Activated T-helper 2 cell treated with anti-CD3 and anti-CD28 coated beads, Interferon-gamma antibody, Interleukin-2, Interleukin-4, amounts not matched to agents 10 μg/mL and 5 μg/mL and 100 μg/mL, durations not matched to agents 14 hours and 24 hours and 36 hours (primary cell): ENCODE results near the gene HBS1L. TPM values are rescaled to one million over a fixed set of nuclear protein-coding genes. Genes with fewer than 3 reads are reported as not detected.
A peak's percentile ranks its signal among the peaks of the same experiment; 100 is the strongest.
"Not testable (repeated sequence)": the region's sequence is repeated elsewhere in the genome, so short reads cannot be mapped to it uniquely, and the experiment has no call there.

Source experiments
- DNase-seq: peaks from one replicate; pipeline ENCODE4 v3.0.0; 2021; ENCODE audit warnings: low spot score
- H3K27ac Mint-ChIP-seq: one replicate; pipeline ENCODE4 v1.8.0; 2021; ENCODE audit warnings: mixed read lengths
- H3K27me3 Mint-ChIP-seq: one replicate; pipeline ENCODE4 v1.8.0; 2021; ENCODE audit warnings: low read depth, mixed read lengths
- H3K36me3 Mint-ChIP-seq: one replicate; pipeline ENCODE4 v1.8.0; 2021; ENCODE audit warnings: low read depth, mixed read lengths
- H3K4me1 Mint-ChIP-seq: one replicate; pipeline ENCODE4 v1.8.0; 2021; ENCODE audit warnings: low read depth, mixed read lengths
- H3K4me3 Mint-ChIP-seq: one replicate; pipeline ENCODE4 v1.8.0; 2021; ENCODE audit warnings: low read depth, mild to moderate bottlenecking, moderate library complexity, mixed read lengths
- H3K9me3 Mint-ChIP-seq: one replicate; pipeline ENCODE4 v1.8.0; 2021; ENCODE audit warnings: mixed read lengths
- intact Hi-C: fragments of 100-400 bp; cut with micrococcal nuclease; formaldehyde crosslinking; loops from one replicate; pipeline ENCODE4 v1.15.1; 2023
- total RNA-seq: library from RNA; stranded (reverse); gene quantifications from 2 replicates; pipeline ENCODE4 v1.2.3, GENCODE V29; 2022

HBS1L gene
- total RNA-seq, 1 donor from 2014 or later: 99.2 TPM

GRCh38 chr6:135071541-135071940 is 16.9 kb upstream of the HBS1L start:
- Mint-ChIP-seq H3K36me3 (peaks cover 5% of the 10 kb centered on the region), H3K9me3 (peaks cover 5% of the 10 kb centered on the region), H3K4me1 (peaks cover 27% of the 10 kb centered on the region), H3K27ac (no peak overlapping the region), H3K27me3 (no peaks in the 10 kb centered on the region), H3K4me3 (no peak overlapping the region)
- DNase-seq: no peak
- intact Hi-C loops: no loop called here

DNA sequence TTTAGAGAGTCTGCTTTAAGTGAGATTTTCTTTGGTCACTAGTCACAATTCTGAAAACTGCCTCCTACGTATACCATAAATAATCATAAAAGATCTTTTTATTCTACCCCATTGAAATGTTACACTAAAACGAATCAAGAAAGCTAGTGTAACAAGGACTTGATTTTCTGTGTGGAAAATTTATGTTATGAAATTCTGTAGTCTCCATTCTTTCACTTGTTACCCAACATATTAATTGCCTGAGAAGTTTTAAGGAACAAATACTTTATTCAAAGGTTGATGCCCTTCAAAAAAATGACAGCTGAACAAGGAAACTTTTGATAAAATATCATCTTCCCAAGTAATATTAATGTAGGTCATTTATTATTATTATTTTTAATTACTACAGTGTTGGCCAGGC is 13.3 kb upstream of the HBS1L start:
- intact Hi-C loops: no loop called here
- Mint-ChIP-seq H3K9me3 (peaks cover 5% of the 10 kb centered on the region), H3K36me3 (peaks cover 3% of the 10 kb centered on the region), H3K4me3 (no peak overlapping the region), H3K27me3 (no peaks in the 10 kb centered on the region), H3K27ac (no peak overlapping the region), H3K4me1 (peaks cover 15% of the 10 kb centered on the region)
- DNase-seq: no peak

GRCh38 chr6:135066806-135067205 is 12.2 kb upstream of the HBS1L start:
- no peak for DNase-seq
- Mint-ChIP-seq H3K9me3 (peaks cover 5% of the 10 kb centered on the region), H3K27ac (peak overlapping the region; percentile 30), H3K36me3 (peaks cover 3% of the 10 kb centered on the region), H3K27me3 (no peaks in the 10 kb centered on the region), H3K4me3 (no peak overlapping the region), H3K4me1 (peaks cover 13% of the 10 kb centered on the region)
- intact Hi-C loops: no loop called here

GRCh38 chr6:135066397-135066796 is 11.8 kb upstream of the HBS1L start:
- H3K4me1 Mint-ChIP-seq: peaks cover 13% of the 10 kb centered on the region
- DNase-seq: no peak
- H3K36me3 Mint-ChIP-seq: peaks cover 3% of the 10 kb centered on the region
- peaks cover 5% of the 10 kb centered on the region for H3K9me3 Mint-ChIP-seq
- no peak overlapping the region for H3K27ac Mint-ChIP-seq
- intact Hi-C loops: no loop called here
- no peak overlapping the region for H3K4me3 Mint-ChIP-seq
- H3K27me3 Mint-ChIP-seq: no peaks in the 10 kb centered on the region

DNA sequence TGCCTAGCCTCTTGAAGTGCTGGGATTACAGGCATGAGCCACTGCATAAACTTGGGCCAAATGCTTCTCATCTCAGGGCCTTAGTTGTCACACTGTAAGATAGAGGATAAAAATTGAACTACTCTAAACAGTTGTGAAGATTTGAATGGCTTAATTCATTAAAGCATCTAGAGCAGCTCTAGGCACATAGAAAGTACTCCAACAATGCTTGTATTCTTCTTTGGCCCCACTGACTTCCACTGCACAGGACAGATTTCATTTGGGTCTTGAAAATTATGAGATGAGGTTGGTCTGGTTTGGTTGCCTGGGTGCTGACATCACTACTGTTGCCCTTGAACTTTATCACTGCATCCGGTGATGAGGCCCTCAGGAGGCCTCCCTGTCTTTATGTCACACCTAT is 10.0 kb upstream of the HBS1L start:
- no peak for DNase-seq
- peaks cover 13% of the 10 kb centered on the region for H3K4me1 Mint-ChIP-seq
- H3K27ac Mint-ChIP-seq: no peak overlapping the region
- no peak overlapping the region for H3K4me3 Mint-ChIP-seq
- H3K36me3 Mint-ChIP-seq: peaks cover 3% of the 10 kb centered on the region
- intact Hi-C loops: no loop called here
- H3K27me3 Mint-ChIP-seq: no peaks in the 10 kb centered on the region
- H3K9me3 Mint-ChIP-seq: peaks cover 5% of the 10 kb centered on the region

GRCh38 chr6:135063926-135064325 is 9.3 kb upstream of the HBS1L start:
- Mint-ChIP-seq H3K9me3 (peaks cover 5% of the 10 kb centered on the region), H3K27me3 (no peaks in the 10 kb centered on the region), H3K36me3 (peaks cover 3% of the 10 kb centered on the region), H3K4me3 (no peak overlapping the region), H3K27ac (no peak overlapping the region), H3K4me1 (peaks cover 13% of the 10 kb centered on the region)
- intact Hi-C loops: no loop called here
- DNase-seq: no peak

DNA sequence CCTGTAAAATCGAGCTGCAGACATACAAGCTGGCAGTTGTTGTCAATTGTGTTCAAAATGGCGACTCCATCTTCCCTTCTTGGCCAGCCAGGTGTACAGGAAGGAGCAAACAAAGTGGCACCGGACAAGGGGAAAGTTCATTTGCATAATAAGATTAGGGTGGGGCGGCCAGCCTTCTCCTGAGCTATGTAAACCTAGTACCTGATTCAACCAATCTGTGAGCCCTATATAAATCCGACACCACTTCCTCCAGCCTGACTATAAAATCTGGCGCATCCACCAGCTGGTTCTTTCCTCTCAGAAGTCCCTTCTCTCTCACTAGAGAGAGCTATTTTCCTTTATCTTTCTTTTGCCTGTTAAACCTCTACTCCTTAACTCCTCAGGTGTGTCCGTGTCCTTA is 8.1 kb upstream of the HBS1L start:
- H3K4me1 Mint-ChIP-seq: peaks cover 13% of the 10 kb centered on the region
- H3K4me3 Mint-ChIP-seq: no peak overlapping the region
- H3K27me3 Mint-ChIP-seq: no peaks in the 10 kb centered on the region
- peaks cover 3% of the 10 kb centered on the region for H3K36me3 Mint-ChIP-seq
- no peak for DNase-seq
- no peak overlapping the region for H3K27ac Mint-ChIP-seq
- H3K9me3 Mint-ChIP-seq: peaks cover 5% of the 10 kb centered on the region
- intact Hi-C loops: no loop called here

DNA sequence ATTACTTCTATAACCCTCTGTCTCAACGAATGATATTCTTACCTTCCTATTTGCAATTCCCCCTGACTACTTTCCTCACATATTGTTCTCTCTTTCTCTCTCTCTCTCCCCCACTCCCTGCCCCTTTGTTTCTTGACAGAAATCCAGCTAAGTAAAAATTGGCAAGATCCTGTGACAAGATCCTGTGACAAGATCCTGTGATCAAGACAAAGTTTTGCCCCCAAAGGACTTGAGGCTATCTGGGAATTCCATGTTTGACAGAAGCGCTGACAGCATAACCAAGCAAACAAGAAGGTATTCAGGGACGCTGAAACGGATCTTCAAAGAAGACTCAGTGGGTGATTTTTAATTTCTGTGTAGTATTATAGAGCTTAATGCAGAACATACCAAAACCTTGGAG is 5.5 kb upstream of the HBS1L start:
- Mint-ChIP-seq H3K27me3 (no peaks in the 10 kb centered on the region), H3K4me1 (peaks cover 8% of the 10 kb centered on the region), H3K36me3 (no peaks in the 10 kb centered on the region), H3K27ac (no peak overlapping the region), H3K4me3 (no peak overlapping the region), H3K9me3 (no peaks in the 10 kb centered on the region)
- intact Hi-C loops: no loop called here
- DNase-seq: no peak

DNA sequence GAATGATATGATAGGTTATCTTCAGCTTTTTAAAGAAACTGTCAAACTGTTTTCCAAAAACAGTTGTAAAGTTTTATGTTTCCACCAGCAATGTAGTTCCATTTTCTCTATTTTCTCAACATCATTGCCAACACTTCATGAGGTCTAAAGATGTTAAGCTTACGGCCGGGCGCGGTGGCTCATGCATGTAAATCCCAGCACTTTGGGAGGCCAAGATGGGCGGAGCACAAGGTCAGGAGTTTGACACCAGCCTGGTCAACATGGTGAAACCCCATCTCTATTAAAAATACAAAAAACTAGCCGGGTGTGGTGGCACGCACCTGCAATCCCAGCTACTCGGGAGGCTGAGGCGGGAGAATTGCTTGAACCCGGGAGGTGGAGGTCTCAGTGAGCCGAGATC is 3.7 kb upstream of the HBS1L start:
- DNase-seq, H3K27me3 Mint-ChIP-seq, H3K4me3 Mint-ChIP-seq, H3K27ac Mint-ChIP-seq, H3K9me3 Mint-ChIP-seq, intact Hi-C loops: not testable (repeated sequence)
- Mint-ChIP-seq H3K36me3 (peaks cover 13% of the 10 kb centered on the region), H3K4me1 (peaks cover 20% of the 10 kb centered on the region)

DNA sequence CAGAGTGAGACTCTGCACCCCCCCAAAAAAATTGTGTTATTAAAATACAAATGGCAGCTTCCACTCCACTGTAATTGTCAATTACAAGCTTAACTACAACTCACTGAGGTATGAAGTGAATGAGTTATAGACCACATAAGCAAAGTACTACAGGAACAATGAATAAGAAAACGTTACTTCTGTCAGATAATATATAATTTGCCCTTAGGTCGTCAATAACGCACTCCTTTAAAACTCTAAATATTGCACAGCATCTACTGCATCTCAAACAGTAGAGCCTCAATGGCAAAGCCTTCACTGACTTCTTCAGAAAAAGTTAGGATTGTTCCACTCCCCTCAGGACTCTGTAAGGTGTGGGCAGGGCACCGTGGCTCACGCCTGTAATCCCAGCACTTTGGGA is 2.0 kb upstream of the HBS1L start:
- Mint-ChIP-seq H3K4me3 (no peak overlapping the region), H3K27me3 (no peaks in the 10 kb centered on the region), H3K27ac (no peak overlapping the region), H3K4me1 (peaks cover 32% of the 10 kb centered on the region), H3K36me3 (peaks cover 27% of the 10 kb centered on the region), H3K9me3 (no peaks in the 10 kb centered on the region)
- no peak for DNase-seq
- intact Hi-C loops: no loop called here

GRCh38 chr6:135054226-135054568 is 425 bp downstream of the HBS1L start:
- Mint-ChIP-seq H3K36me3 (peaks cover 38% of the 10 kb centered on the region), H3K27ac (peak overlapping the region; percentile 97), H3K9me3 (no peaks in the 10 kb centered on the region), H3K4me1 (peaks cover 36% of the 10 kb centered on the region), H3K27me3 (no peaks in the 10 kb centered on the region), H3K4me3 (peak overlapping the region; percentile 97)
- no peak for DNase-seq
- intact Hi-C loops: loop anchor here (1.0 to 2.0 kb wide), 4 partner anchors 34 to 129 kb away; no protein-coding TSS in a partner anchor

GRCh38 chr6:135053406-135053805 is 1.2 kb downstream of the HBS1L start:
- no peak for DNase-seq
- no peaks in the 10 kb centered on the region for H3K27me3 Mint-ChIP-seq
- intact Hi-C loops: no loop called here
- peak overlapping the region; percentile 97 for H3K4me3 Mint-ChIP-seq
- no peaks in the 10 kb centered on the region for H3K9me3 Mint-ChIP-seq
- H3K27ac Mint-ChIP-seq: peak overlapping the region; percentile 97
- peaks cover 41% of the 10 kb centered on the region for H3K4me1 Mint-ChIP-seq
- peaks cover 46% of the 10 kb centered on the region for H3K36me3 Mint-ChIP-seq

- DNase-seq: no peak
- no peaks in the 10 kb centered on the region for H3K27me3 Mint-ChIP-seq
- peaks cover 51% of the 10 kb centered on the region for H3K36me3 Mint-ChIP-seq
- no peaks in the 10 kb centered on the region for H3K9me3 Mint-ChIP-seq
- peak overlapping the region; percentile 24 for H3K27ac Mint-ChIP-seq
- intact Hi-C loops: no loop called here
- H3K4me3 Mint-ChIP-seq: peak overlapping the region; percentile 97
- peaks cover 45% of the 10 kb centered on the region for H3K4me1 Mint-ChIP-seq
Measured at GRCh38 chr6:135052939-135053338, 1.7 kb downstream of the HBS1L start.

- no peaks in the 10 kb centered on the region for H3K27me3 Mint-ChIP-seq
- H3K9me3 Mint-ChIP-seq: no peaks in the 10 kb centered on the region
- peaks cover 70% of the 10 kb centered on the region for H3K36me3 Mint-ChIP-seq
- H3K4me1 Mint-ChIP-seq: peaks cover 56% of the 10 kb centered on the region
- H3K4me3 Mint-ChIP-seq: no peak overlapping the region
- no peak for DNase-seq
- intact Hi-C loops: no loop called here
- H3K27ac Mint-ChIP-seq: no peak overlapping the region
Measured at GRCh38 chr6:135048915-135049314, 5.7 kb downstream of the HBS1L start.
